Measurements from ENCODE around the gene FAM107A.

DNA sequence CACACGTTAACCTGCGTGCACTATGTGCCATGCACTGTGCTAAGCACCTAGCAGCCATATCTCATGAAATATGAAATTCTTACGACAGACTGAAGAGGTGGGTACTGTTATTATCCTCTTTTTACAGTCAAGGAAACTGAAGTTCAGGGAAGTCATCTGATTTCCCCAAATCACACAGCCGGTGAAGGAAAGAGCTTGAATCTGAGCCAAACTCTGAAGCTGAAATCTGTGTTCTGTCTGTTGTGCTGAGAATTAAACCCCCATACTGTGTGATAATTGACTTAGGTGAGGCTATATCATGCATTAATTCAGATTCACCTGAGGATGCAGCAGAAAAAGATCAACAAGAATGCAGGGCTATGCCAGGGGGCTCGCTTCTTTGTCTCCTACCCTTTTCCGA, 475 bp downstream of the FAM107A start:
- TF ChIP-seq NBN (conservative IDR thresholded peaks at IDR 0.05): no peak
- no peak for TF ChIP-seq NFRKB (IDR thresholded peaks at IDR 0.05)
- no peak for TF ChIP-seq MTA3 (CRISPR knock-in tag; IDR thresholded peaks at IDR 0.05)

Data from HepG2 (cell line).